Fibroblast of mammary gland (primary cell): ENCODE measurements around the gene PPP1R9B.

Experiments
- DNase-seq: peaks from one replicate; pipeline ENCODE4 v3.0.0-alpha.2; 2010; ENCODE audit warnings: low read depth
- H3K4me3 ChIP-seq: 2 replicates; pipeline ENCODE4 v1.5.1; 2011; ENCODE audit warnings: low read depth, mild to moderate bottlenecking, low read length, moderate library complexity; ENCODE audit not compliant: control insufficient read depth
- CTCF ChIP-seq: conservative IDR thresholded peaks from 2 replicates; pipeline ENCODE4 v1.5.1; 2011; ENCODE audit warnings: low read depth, low read length, inconsistent platforms; ENCODE audit not compliant: control insufficient read depth, insufficient read depth

Gene PPP1R9B

GRCh38 chr17:50150354-50151040 lies at the start of gene PPP1R9B:
PPP1R9B (minus strand) TSS chr17:50150677; CDS start chr17:50150513, 164 bp downstream.
- DNase-seq, result no peak
- peak within 1 kb of the TSS; percentile 77 for H3K4me3 ChIP-seq
- no peak for TF ChIP-seq CTCF

- peak overlapping the region; percentile 100 for H3K4me3 ChIP-seq
- peak; percentile 94 for DNase-seq
Observed at GRCh38 chr17:50199803-50200456, 49.5 kb upstream of the PPP1R9B start.

GRCh38 chr17:50199211-50199802 lies 48.8 kb upstream of the PPP1R9B start:
- H3K4me3 ChIP-seq, result peak overlapping the region; percentile 100
- no peak for TF ChIP-seq CTCF
- DNase-seq, result no peak

More at GRCh38 chr17:50199803-50200456, 49.5 kb upstream of the PPP1R9B start:
- TF ChIP-seq CTCF, result no peak

- peak overlapping the region; percentile 100 for H3K4me3 ChIP-seq
- DNase-seq, result peak; percentile 73
- peak; percentile 61 for TF ChIP-seq CTCF
Observed at GRCh38 chr17:50198026-50198669, 47.7 kb upstream of the PPP1R9B start.

GRCh38 chr17:50196826-50197225 lies 46.3 kb upstream of the PPP1R9B start:
- DNase-seq, result peak; percentile 91
- H3K4me3 ChIP-seq, result peak overlapping the region; percentile 100
- TF ChIP-seq CTCF, result no peak

- DNase-seq, result no peak
- peak overlapping the region; percentile 100 for H3K4me3 ChIP-seq
- TF ChIP-seq CTCF, result no peak
Observed at GRCh38 chr17:50196036-50196435, 45.6 kb upstream of the PPP1R9B start.
